Astrocyte (in vitro differentiated cells and primary cell): ENCODE data around the gene MTRF1L.

Source experiments
- EZH2 ChIP-seq: IDR thresholded peaks from 2 replicates; pipeline ENCODE4 v1.6.1; 2012; ENCODE audit warnings: mild to moderate bottlenecking, low read length, inconsistent platforms; ENCODE audit not compliant: insufficient read depth
- TF ChIP-seq, protein P1 (sequence below): IDR thresholded peaks from 2 replicates; pipeline ENCODE4 v1.5.1; 2011; ENCODE audit warnings: low read depth, mild to moderate bottlenecking, inconsistent platforms, low read length, moderate library complexity; ENCODE audit not compliant: insufficient read depth

DNA sequence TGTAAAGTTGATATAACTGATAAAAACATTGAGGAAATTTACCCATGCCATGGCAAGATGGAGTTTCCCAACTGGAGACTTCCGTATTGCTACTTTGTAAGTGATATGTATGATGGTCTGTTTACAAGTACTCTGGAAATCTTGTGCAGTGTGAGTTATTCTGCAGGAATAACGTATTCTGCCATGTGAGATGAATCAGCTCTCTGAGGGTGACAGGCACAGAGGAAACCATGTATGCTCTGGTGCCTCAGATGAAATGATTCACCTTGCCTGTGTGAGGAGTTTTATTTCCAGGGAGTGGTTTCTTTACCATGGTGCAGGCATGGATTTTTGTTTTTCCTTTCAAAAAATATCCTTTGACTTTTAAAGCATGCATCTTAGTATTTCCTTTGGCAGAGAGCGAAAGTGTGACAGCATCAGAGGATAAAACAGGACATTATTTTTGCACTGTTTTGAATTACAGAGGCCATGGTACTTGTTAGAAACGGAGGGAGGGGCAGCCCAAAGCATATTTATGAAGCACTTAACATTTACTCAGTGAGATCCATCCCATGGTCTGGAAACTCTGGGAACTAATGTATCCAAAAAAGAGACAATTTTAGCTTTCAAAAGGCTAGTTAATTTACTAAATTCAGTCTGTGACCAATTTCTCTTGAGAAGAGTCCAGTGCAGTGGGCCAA lies 36.0 kb upstream of the MTRF1L start:
- TF ChIP-seq, protein P1, sequence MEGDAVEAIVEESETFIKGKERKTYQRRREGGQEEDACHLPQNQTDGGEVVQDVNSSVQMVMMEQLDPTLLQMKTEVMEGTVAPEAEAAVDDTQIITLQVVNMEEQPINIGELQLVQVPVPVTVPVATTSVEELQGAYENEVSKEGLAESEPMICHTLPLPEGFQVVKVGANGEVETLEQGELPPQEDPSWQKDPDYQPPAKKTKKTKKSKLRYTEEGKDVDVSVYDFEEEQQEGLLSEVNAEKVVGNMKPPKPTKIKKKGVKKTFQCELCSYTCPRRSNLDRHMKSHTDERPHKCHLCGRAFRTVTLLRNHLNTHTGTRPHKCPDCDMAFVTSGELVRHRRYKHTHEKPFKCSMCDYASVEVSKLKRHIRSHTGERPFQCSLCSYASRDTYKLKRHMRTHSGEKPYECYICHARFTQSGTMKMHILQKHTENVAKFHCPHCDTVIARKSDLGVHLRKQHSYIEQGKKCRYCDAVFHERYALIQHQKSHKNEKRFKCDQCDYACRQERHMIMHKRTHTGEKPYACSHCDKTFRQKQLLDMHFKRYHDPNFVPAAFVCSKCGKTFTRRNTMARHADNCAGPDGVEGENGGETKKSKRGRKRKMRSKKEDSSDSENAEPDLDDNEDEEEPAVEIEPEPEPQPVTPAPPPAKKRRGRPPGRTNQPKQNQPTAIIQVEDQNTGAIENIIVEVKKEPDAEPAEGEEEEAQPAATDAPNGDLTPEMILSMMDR = no peak
- TF ChIP-seq EZH2 = no peak
